Stimulated activated naive CD8-positive, alpha-beta T cell treated with anti-CD3 and anti-CD28 coated beads, Interleukin-15, amount 100 ng/mL, for 72 hours (primary cell): ENCODE data around the gene FBXL16.
A peak's percentile ranks its signal among the peaks of the same experiment; 100 is the strongest.
"Not testable (repeated sequence)": the region's sequence is repeated elsewhere in the genome, so short reads cannot be mapped to it uniquely, and the experiment has no call there.

Source experiments
- ATAC-seq: fragments of 150-1000 bp; cut with Tn5 transposase; 2 replicates; pipeline ENCODE4 v1.10.0; 2021; ENCODE audit warnings: mild to moderate bottlenecking, moderate library complexity
- DNase-seq, 2 donors: peaks; one replicate each; pipeline ENCODE4 v3.0.0; 2021 to 2022
- H3K27ac Mint-ChIP-seq, 2 donors: one replicate each; pipeline ENCODE4 v1.8.0; 2022; ENCODE audit warnings: mild to moderate bottlenecking in 2 of 2, mixed read lengths in 2 of 2, moderate library complexity in 2 of 2
- H3K27me3 Mint-ChIP-seq: one replicate; pipeline ENCODE4 v1.8.0; 2022; ENCODE audit warnings: mixed read lengths
- H3K4me1 Mint-ChIP-seq: one replicate; pipeline ENCODE4 v1.8.0; 2022; ENCODE audit warnings: mild to moderate bottlenecking, mixed read lengths
- H3K4me3 Mint-ChIP-seq, 2 donors: one replicate each; pipeline ENCODE4 v1.8.0; 2022; ENCODE audit warnings: mild to moderate bottlenecking in 2 of 2, mixed read lengths in 2 of 2, moderate library complexity in 1 of 2
- H3K9me3 Mint-ChIP-seq, 2 donors: one replicate each; pipeline ENCODE4 v1.8.0; 2022; ENCODE audit warnings: mixed read lengths in 2 of 2

FBXL16 gene

DNA sequence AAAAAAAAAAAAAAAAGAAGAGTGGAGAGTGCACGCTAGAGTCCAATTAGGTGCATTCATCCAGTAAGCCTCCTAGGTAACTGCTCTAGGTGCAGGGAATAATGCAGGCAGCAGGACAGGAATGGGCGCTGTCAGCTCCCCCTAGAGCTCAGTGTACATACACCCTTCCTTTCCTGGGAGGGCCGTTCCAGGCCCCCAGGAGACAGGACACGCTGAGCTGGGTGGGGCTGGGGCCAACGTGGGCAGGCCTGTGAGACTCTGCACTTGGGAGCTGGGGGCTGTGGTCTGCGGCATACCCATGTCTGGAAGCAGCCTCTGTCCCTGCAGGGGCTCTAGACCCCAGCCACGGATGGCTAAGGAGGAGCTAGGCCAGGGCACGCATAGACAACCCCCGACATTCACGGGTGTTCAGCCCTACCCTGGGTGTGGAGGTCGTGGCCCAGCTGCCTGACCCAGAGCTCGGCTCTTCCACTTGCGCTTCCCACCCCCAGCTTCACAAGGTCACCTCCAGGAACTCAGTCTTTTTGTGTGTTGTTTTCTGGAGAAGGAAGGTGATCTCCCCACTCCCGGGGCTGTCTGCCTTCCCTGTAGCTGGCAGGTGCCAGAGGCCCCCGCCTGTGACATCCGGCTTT lies 14.3 kb upstream of the FBXL16 start:
- Mint-ChIP-seq H3K4me1 (peaks cover 55% of the 10 kb centered on the region), H3K9me3 (no peaks in the 10 kb centered on the region), H3K27me3 (no peaks in the 10 kb centered on the region), H3K27ac (peak overlapping the region; percentile 82 to 93), H3K4me3 (peak overlapping the region; percentile 87 to 95)
- no peak for ATAC-seq
- no peak for DNase-seq

DNA sequence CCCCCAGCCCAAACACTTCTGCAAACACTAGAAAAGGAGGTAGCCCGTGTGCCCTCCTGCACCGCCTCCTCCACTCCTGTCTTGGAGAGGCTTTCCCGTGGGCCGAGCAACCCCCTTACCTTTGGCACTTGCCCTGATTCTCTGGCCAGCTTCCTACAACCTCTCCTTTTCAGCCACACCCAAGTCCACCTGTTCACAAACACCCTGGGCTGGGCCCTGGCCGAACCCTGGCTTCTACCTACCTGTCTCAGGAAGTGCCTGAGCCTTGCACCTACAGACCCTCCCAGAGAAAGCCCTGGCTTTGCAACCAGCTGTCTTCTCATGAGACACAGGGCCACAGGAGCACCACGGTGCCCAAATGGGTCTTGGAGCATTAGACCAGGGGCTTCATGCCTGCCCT lies 13.3 kb upstream of the FBXL16 start:
- no peaks in the 10 kb centered on the region for H3K9me3 Mint-ChIP-seq
- peaks cover 5% of the 10 kb centered on the region for H3K27me3 Mint-ChIP-seq
- H3K27ac Mint-ChIP-seq, result no peak overlapping the region
- DNase-seq, result no peak
- ATAC-seq, result no peak
- H3K4me1 Mint-ChIP-seq, result peaks cover 62% of the 10 kb centered on the region
- H3K4me3 Mint-ChIP-seq, result peak overlapping the region; percentile 87 to 95

DNA sequence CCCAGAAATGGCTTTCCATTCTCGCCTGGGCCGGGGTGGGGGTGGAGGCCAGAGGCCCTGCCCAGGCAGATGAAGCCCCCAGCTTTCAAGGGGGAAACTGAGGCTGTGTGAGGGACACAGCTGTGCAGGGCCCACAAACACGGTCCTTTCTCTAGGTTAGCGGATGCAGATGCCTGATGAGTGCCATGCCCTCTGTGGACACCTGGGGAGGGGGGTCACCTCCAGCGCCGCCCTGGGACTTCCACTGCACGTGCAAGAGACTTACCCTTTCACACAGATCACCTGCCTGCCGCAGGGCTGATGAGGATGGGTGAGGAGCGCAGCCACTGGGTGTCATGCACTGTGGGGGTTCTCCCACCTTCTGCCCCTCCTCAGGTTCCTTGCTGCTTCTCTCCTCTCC lies 12.8 kb upstream of the FBXL16 start:
- no peak for ATAC-seq

DNA sequence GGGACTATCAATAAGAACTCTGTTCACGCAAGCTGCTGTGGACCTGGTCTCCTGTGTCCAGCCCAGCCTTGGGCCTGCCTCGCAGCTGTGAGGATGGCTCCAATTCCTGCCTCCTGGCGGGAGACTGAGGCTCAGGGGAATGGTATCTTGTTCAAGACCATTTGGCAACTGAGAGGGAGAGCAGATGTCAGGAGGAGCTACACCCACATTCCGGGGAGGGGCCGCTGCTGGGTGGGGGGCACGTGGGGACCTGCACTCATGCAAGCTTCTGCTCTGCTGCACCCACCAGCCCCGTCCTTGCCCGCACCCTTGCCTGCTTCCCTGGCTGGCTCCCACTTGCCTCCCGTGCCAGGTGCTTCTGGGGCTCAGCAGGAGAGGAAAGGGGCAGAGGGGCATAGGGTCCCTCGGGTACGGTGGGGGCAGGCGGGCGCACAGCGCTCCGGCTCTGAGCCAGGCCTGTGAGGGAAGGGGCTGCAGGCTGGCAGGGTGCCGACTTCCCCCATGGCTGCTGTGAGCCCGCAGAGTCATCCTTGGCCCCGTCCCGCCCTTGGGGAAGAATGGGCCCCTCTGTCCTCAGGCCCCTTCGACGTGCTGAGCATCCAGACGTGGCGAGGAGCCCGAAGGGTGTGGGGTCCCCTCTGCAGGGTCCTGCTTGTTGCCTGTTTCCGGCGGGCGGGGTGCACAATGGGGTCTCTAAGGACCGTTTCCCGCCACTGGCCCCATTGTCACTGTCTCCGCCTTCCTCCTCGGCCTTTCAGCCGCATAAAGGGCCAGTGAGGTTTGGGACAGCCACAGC lies 12.0 kb upstream of the FBXL16 start:
- H3K4me3 Mint-ChIP-seq, result no peak overlapping the region
- DNase-seq (no peak), ATAC-seq (no peak)
- no peak overlapping the region for H3K27ac Mint-ChIP-seq
- peaks cover 55% of the 10 kb centered on the region for H3K4me1 Mint-ChIP-seq
- peaks cover 13% of the 10 kb centered on the region for H3K27me3 Mint-ChIP-seq
- no peaks in the 10 kb centered on the region for H3K9me3 Mint-ChIP-seq

More for the DNA sequence above, 12.8 kb upstream of the FBXL16 start:
- Mint-ChIP-seq H3K4me1 (peaks cover 59% of the 10 kb centered on the region), H3K9me3 (no peaks in the 10 kb centered on the region), H3K27ac (no peak overlapping the region), H3K4me3 (no peak overlapping the region), H3K27me3 (peaks cover 8% of the 10 kb centered on the region)
- no peak for DNase-seq

DNA sequence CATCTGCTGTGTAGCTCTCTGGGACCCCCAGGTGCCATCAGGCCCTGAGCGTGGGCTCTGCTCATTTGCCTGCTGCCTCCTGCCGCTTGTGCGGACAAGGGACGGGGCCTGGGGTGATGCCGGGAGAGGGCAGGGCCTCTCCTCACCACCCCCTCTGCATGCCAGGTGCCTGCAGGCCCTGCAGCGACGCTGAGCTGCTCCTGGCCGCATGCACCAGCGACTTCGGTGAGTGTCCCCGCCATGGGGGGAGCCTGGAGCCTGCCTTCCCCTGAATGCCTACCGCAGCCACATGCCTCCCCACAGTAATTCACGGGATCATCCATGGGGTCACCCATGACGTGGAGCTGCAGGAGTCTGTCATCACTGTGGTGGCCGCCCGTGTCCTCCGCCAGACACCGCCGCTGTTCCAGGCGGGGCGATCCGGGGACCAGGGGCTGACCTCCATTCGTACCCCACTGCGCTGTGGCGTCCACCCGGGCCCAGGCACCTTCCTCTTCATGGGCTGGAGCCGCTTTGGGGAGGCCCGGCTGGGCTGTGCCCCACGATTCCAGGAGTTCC lies 11.2 kb upstream of the FBXL16 start:
- DNase-seq, result no peak

DNA sequence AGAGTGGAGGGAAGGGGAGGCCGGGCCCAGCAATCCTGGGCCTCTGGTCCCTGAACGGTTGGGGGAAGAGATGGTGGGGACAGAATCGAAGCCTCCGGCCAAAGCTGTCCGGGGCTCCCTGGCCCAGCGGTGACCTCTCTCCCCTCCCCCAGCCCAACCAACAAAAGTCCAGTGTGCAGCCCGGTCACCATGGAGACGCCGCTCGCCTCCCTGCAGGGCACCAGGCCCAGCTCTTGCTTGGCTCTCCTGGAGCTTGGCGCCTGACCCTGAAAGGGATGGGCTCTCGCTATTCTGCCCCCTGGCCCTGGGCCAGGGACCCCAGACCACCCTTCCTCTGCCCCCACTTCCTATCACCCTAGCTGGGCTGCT lies 10.6 kb upstream of the FBXL16 start:
- DNase-seq, result no peak
- Mint-ChIP-seq H3K4me3 (peak overlapping the region; percentile 76 to 86), H3K9me3 (no peaks in the 10 kb centered on the region), H3K27ac (no peak overlapping the region), H3K4me1 (peaks cover 47% of the 10 kb centered on the region), H3K27me3 (peaks cover 23% of the 10 kb centered on the region)
- no peak for ATAC-seq

More for the DNA sequence above, 11.2 kb upstream of the FBXL16 start:
- Mint-ChIP-seq H3K9me3 (no peaks in the 10 kb centered on the region), H3K4me1 (peaks cover 49% of the 10 kb centered on the region), H3K27me3 (peaks cover 16% of the 10 kb centered on the region), H3K27ac (no peak overlapping the region), H3K4me3 (peak overlapping the region; percentile 76 to 86)
- no peak for ATAC-seq

DNA sequence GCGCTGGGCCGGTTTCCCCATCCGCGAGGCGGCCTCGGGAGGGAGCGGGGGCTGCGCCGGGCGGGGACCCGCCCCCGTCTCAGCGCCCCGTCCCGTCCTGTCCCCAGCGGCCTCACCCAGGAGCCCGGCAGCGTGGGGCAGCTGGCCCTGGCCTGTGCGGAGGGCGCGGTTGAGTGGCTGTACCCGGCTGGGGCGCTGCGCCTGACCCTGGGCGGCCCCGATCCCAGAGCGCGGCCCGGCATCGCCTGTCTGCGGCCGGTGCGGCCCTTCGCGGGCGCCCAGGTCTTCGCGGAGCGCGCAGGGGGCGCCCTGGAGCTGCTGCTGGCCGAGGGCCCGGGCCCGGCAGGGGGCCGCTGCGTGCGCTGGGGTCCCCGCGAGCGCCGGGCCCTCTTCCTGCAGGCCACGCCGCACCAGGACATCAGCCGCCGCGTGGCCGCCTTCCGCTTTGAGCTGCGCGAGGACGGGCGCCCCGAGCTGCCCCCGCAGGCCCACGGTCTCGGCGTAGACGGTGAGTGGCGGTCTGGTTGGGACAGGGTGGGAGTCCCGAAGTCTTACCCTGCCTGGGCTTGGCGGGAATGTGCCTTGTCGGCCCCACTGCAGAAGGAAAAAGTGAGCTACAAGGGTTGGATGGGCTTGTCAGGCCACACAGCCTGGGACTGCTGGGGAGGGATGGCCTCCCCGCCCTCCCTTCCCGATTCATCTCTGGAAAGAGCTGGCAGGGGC lies 10.0 kb upstream of the FBXL16 start:
- H3K9me3 Mint-ChIP-seq, result no peaks in the 10 kb centered on the region
- peaks cover 47% of the 10 kb centered on the region for H3K4me1 Mint-ChIP-seq
- ATAC-seq (peak; percentile 37), DNase-seq (peak in 1 of 2 donors; percentile 39)
- H3K27ac Mint-ChIP-seq, result no peak overlapping the region
- H3K27me3 Mint-ChIP-seq, result peaks cover 28% of the 10 kb centered on the region
- peak overlapping the region; percentile 76 to 86 for H3K4me3 Mint-ChIP-seq

DNA sequence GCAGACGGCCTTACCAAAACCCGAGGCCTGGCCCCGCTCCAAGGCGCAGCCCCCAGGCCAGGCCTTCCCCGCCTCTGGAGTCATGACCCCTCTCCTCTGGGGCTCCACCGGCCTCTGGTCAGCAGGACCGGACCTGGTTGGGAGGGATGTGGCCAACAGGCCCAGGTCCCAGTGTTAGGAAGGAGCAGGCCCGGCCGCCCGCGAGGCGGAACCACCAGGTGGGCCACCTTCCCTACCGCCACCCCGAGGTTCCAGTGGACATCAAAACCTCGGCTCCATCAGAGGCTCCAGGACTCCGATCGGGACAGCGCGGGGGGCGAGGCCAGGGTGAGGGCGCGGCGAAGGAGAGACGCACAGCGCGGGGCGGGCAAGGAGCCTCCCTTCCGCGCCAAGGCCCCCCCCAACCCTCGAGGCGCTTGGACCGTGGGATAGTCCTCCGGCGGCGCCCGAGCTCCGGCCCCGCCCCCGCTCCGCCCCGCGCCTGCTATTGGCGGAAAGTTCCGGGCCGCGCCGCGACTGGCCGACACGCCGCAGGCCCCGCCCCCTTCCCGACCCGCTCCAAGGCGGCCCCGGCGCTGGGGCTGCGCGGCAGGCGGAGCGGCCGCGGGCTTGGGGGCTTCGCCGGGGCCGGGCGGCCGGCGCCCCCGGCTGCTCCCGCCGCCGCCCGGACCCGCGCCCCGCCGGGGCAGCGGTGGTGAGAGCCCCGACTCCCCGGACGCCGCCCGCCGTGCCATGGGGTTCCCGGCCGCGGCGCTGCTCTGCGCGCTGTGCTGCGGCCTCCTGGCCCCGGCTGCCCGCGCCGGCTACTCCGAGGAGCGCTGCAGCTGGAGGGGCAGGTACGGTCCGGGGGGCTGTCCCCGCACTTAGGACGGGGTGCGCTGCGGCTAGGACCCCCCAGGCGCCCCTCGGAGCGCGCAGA lies 9.2 kb upstream of the FBXL16 start, which contains the start of gene METRN:
Gene METRN (plus strand): TSS at position 561 of the 919 bp plus-strand sequence. CDS start 172 bp downstream, at position 733.
- ATAC-seq (peak; percentile 83), DNase-seq (peak; percentile 87 to 89)
- Mint-ChIP-seq H3K4me3 (peak within 1 kb of the TSS; percentile 76 to 86), H3K27ac (no peak within 1 kb of the TSS), H3K9me3 (no peaks in the 10 kb centered on the region), H3K27me3 (peaks cover 36% of the 10 kb centered on the region), H3K4me1 (peaks cover 40% of the 10 kb centered on the region)

DNA sequence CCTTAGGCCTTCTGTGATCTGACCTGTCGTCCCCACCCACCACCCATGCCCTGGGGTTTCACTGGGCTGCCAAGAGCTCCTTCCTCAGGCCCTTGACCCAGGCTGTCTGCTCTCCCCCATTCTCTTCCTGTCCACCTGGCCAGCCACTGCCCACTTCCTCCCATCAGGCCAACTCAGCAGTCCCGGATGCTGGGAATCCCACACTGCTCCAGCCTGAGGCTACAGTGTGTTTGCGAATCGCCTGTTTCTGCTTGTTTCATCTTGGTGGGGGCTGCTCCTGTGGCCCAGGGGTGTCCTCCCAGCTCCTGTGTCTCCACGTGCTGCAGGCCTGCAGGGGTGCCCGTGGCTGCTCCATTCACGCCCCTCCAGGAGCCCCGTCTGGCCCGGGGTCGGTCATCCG lies 8.5 kb upstream of the FBXL16 start:
- ATAC-seq (no peak), DNase-seq (no peak)
- Mint-ChIP-seq H3K9me3 (no peaks in the 10 kb centered on the region), H3K27ac (no peak overlapping the region), H3K27me3 (peaks cover 44% of the 10 kb centered on the region), H3K4me3 (peak overlapping the region in 1 of 2 donors; percentile 44), H3K4me1 (peaks cover 33% of the 10 kb centered on the region)

DNA sequence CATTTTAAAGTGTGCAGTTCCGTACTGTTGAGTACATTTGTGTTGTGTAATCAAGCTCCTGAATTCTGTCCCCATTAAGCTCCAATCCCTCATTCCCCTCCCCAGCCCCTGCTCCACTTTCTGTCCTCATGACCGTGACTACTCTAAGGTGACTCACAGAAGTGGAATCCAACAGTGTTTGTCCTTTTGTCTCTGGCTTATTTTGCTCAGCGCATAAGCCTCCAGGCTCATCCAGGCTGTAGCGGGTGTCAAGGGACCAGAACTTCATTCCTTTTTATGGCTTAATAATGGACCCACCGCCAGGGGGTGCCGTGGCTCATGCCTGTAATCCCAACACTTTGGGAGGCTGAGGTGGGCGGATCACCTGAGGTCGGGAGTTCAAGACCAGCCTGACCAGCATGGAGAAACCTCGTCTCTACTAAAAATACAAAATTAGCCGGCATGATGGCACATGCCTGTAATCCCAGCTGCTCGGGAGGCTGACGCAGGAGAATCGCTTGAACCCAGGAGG lies 7.2 kb upstream of the FBXL16 start:
- not testable (repeated sequence) for H3K27ac Mint-ChIP-seq, H3K4me3 Mint-ChIP-seq, H3K9me3 Mint-ChIP-seq, ATAC-seq
- peaks cover 26% of the 10 kb centered on the region for H3K4me1 Mint-ChIP-seq
- H3K27me3 Mint-ChIP-seq, result peaks cover 57% of the 10 kb centered on the region
- peak in 1 of 2 donors; percentile 72 for DNase-seq

DNA sequence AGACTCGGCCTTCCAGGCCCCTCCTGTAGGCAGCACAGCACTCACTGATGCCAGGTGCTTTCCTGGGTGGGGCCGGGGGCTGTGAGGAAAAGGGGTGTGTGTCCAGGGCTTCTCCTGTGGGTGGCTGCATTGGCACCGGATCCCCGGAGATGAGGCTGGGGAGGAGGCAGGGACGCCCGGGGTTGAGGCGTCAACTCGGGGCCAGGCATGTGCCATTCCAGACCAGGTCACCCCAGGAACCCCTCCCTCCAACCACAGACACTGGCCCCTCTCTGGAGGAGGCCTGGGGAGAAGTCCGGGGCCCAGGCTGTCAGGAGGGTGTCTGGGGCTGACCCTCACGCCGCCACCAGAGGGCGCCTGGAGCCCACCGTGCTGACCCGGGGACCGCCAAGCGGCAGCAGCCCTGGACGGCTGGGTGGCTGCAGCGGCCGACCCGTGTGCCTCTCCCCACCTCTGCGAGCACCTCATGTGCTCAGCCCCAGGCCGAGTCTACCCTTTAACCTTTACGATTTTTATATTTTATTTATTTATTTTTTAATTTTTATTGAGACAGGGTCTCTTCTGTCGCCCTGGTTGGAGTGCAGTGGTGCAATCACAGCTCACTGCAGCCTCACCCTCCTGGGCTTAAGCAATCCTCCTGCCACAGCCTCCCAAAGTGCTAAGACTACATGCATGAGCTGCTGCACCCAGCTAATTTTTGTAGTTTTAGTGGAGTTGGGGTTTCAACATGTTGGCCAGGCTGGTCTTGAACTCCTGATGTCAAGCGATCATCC lies 6.1 kb upstream of the FBXL16 start:
- Mint-ChIP-seq H3K4me3 (no peak overlapping the region), H3K4me1 (peaks cover 25% of the 10 kb centered on the region), H3K27me3 (peaks cover 67% of the 10 kb centered on the region), H3K9me3 (no peaks in the 10 kb centered on the region), H3K27ac (no peak overlapping the region)
- DNase-seq (peak; percentile 81 to 84), ATAC-seq (peak; percentile 64)

DNA sequence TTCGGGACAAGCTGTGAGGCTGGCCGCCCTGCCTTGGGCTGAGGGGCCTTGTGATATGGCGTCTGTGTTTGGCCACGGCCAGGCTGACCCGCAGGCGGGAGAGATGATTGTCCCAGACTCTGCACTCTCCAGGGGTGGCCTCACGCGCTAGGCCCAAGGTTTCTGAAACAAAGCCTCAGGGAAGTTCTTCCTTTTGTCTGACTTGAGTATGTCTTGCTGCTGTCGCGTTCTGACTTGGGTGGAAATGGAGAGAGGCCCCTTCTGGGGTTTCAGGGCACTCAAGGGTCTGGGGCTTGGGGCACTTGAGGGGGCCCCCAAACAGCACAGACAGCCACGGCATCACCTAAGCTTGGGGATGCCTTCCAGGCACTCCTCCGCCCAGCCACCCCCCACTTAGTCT lies 5.5 kb upstream of the FBXL16 start:
- ATAC-seq, result no peak
- H3K4me3 Mint-ChIP-seq, result no peak overlapping the region
- H3K27me3 Mint-ChIP-seq, result peaks cover 74% of the 10 kb centered on the region
- H3K9me3 Mint-ChIP-seq, result no peaks in the 10 kb centered on the region
- no peak for DNase-seq
- H3K4me1 Mint-ChIP-seq, result peaks cover 24% of the 10 kb centered on the region
- no peak overlapping the region for H3K27ac Mint-ChIP-seq

DNA sequence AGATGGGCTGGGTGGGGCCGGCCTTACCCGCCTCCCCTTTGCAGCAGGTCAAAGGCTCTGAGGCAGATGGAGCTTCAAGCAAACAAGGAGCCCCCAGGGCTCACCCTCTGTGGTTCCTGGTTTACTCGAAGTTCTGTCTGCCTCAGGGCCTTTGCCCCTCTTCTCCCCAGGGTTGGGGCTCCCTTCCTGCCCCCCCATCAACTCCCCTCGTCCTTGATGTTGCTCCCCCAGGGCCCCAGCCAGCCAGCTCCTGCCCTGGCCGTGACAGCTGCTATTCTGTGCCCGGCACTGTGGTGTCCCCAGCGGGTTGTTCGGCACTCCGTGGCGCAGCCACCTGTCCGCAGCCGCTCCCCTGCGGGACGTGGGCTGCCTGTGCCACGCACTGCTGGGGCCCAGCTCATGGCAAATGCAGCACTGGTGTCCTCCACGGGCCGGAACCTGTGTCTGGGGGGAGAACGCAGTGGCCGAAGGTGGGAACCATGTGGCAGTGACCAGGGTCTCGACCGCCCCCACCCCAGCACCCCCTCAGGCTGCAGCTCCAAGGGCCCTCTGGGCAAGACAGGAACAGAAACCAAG lies 5.0 kb upstream of the FBXL16 start:
- H3K4me3 Mint-ChIP-seq, result no peak overlapping the region
- H3K27ac Mint-ChIP-seq, result no peak overlapping the region
- no peak for ATAC-seq
- peaks cover 23% of the 10 kb centered on the region for H3K4me1 Mint-ChIP-seq
- no peaks in the 10 kb centered on the region for H3K9me3 Mint-ChIP-seq
- peaks cover 76% of the 10 kb centered on the region for H3K27me3 Mint-ChIP-seq
- DNase-seq, result no peak
